B cell (primary cell): Measurements from ENCODE around the gene PGA3. TPM values are rescaled to one million over a fixed set of nuclear protein-coding genes. Genes with fewer than 3 reads are reported as not detected.

Experiments
- ATAC-seq: fragments of 200-7000 bp; cut with Tn5 transposase; one replicate; pipeline ENCODE4 v1.10.0; 2021; ENCODE audit warnings: low read depth, mild to moderate bottlenecking, moderate number of reproducible peaks, moderate library complexity
- CTCF ChIA-PET: fragments of 350-600 bp; sonication (Branson Sonifier 250); formaldehyde crosslinking; loops from one replicate; lab custom pipeline; 2021; ENCODE audit warnings: antibody characterized with exemption, inconsistent platforms; lab: Charles Lee
- POLR2A ChIA-PET: fragments of 350-600 bp; sonication (Branson Sonifier 250); formaldehyde crosslinking; loops from one replicate; lab custom pipeline; 2021; ENCODE audit warnings: antibody characterized with exemption; lab: Charles Lee
- DNase-seq: peaks from one replicate; pipeline ENCODE4 v3.0.0; 2013
- H2AFZ ChIP-seq: 2 replicates; pipeline ENCODE4 v1.6.1; 2012; ENCODE audit warnings: mild to moderate bottlenecking, low read depth, low read length; ENCODE audit not compliant: insufficient read depth, poor library complexity, severe bottlenecking
- H3K27ac ChIP-seq, 2 donors: 1 replicate in 1 of 2; 2 replicates in 1 of 2; pipeline ENCODE4 v1.5.1; 2012 to 2013; ENCODE audit warnings: low read length in 2 of 2, mild to moderate bottlenecking in 2 of 2, moderate library complexity in 1 of 2
- H3K27me3 ChIP-seq, 4 experiments: fragments of 200-600 bp in 1 of 4; sonication (generic) in 1 of 4; replicated peaks in 1 of 4; 1 replicate in 2 of 4; 2 replicates in 2 of 4; pipeline versions ENCODE4 v1.6.1 to v1.7.0; 2013 to 2016; ENCODE audit warnings: low read length in 3 of 4, mild to moderate bottlenecking in 2 of 4, mixed read lengths in 1 of 4, moderate library complexity in 1 of 4; ENCODE audit not compliant: insufficient read depth in 4 of 4, control insufficient read depth in 3 of 4; ENCODE audit errors: control extremely low read depth in 1 of 4
- H3K36me3 ChIP-seq, 2 experiments: replicated peaks in 1 of 2; 1 replicate in 1 of 2; 2 replicates in 1 of 2; pipeline versions ENCODE4 v1.6.1 to v1.7.1; 2013; ENCODE audit warnings: low read length in 1 of 2; ENCODE audit not compliant: insufficient read depth in 2 of 2, control insufficient read depth in 1 of 2; ENCODE audit errors: control extremely low read depth in 1 of 2, extremely low read depth in 1 of 2
- H3K4me1 ChIP-seq, 2 donors: fragments of 200-600 bp in 1 of 2; sonication (generic) in 1 of 2; 1 replicate in 1 of 2; 2 replicates in 1 of 2; pipeline versions ENCODE4 v1.5.1 to v1.6.1; 2013 to 2017; ENCODE audit warnings: low read length in 2 of 2; ENCODE audit not compliant: control insufficient read depth in 2 of 2, insufficient read depth in 2 of 2
- H3K4me2 ChIP-seq: replicated peaks from 2 replicates; pipeline ENCODE3; 2012; ENCODE audit warnings: mild to moderate bottlenecking, low read depth, low read length; ENCODE audit not compliant: poor library complexity, severe bottlenecking
- H3K4me3 ChIP-seq, 5 experiments: fragments of 200-600 bp in 1 of 5; sonication (generic) in 1 of 5; 1 replicate in 3 of 5; 2 replicates in 2 of 5; pipeline versions ENCODE4 v1.5.1 to v1.7.0; 2011 to 2016; ENCODE audit warnings: low read length in 4 of 5, mild to moderate bottlenecking in 4 of 5, low read depth in 2 of 5, control low read depth in 1 of 5, moderate library complexity in 1 of 5; ENCODE audit not compliant: insufficient read depth in 1 of 5; ENCODE audit errors: control extremely low read depth in 1 of 5, extremely low read depth in 1 of 5
- H3K79me2 ChIP-seq: fragments of 200-600 bp; sonication (generic); one replicate; pipeline ENCODE4 v1.6.0; 2016; ENCODE audit warnings: low read length; ENCODE audit not compliant: control insufficient read depth, insufficient read depth
- H3K9ac ChIP-seq: fragments of 200-600 bp; sonication (generic); 2 replicates; pipeline ENCODE4 v1.6.1; 2017; ENCODE audit warnings: mild to moderate bottlenecking, low read length, moderate library complexity
- H3K9me3 ChIP-seq, 3 donors: one replicate each; pipeline versions ENCODE4 v1.6.1 to v1.7.1; 2013; ENCODE audit warnings: low read length in 2 of 3; ENCODE audit not compliant: control insufficient read depth in 2 of 3, insufficient read depth in 1 of 3; ENCODE audit errors: control extremely low read depth in 1 of 3
- H4K20me1 ChIP-seq: 2 replicates; pipeline ENCODE4 v1.6.0; 2012; ENCODE audit warnings: mild to moderate bottlenecking, low read length; ENCODE audit not compliant: insufficient read depth, control insufficient read depth, poor library complexity, severe bottlenecking
- H3K27ac Mint-ChIP-seq: one replicate; pipeline ENCODE4 v1.8.0; 2021; ENCODE audit warnings: mixed read lengths
- H3K27me3 Mint-ChIP-seq: one replicate; pipeline ENCODE4 v1.8.0; 2021; ENCODE audit warnings: mixed read lengths
- H3K4me1 Mint-ChIP-seq: one replicate; pipeline ENCODE4 v1.8.0; 2021; ENCODE audit warnings: mixed read lengths
- H3K4me3 Mint-ChIP-seq: one replicate; pipeline ENCODE4 v1.8.0; 2021; ENCODE audit warnings: mixed read lengths
- H3K9me3 Mint-ChIP-seq: one replicate; pipeline ENCODE4 v1.8.0; 2022; ENCODE audit warnings: mixed read lengths; ENCODE audit not compliant: insufficient read depth
- EZH2 ChIP-seq: IDR thresholded peaks from 2 replicates; pipeline ENCODE4 v1.6.1; 2012; ENCODE audit warnings: borderline replicate concordance, low read depth, mild to moderate bottlenecking, moderate library complexity, low read length; ENCODE audit not compliant: insufficient read depth, poor library complexity, severe bottlenecking
- WGBS: methylation state at CpG from one replicate; pipeline ENCODE4 v1.1.5; 2013; ENCODE audit warnings: missing lambda C conversion rate; ENCODE audit not compliant: insufficient coverage; 5-methylcytosine and 5-hydroxymethylcytosine counted together
- intact Hi-C: fragments of 100-400 bp; cut with micrococcal nuclease; formaldehyde crosslinking; loops from one replicate; pipeline ENCODE4 v1.10.0; 2022
- polyA plus RNA-seq: library from polyadenylated mRNA; depleted of rRNA; stranded (reverse); fragments of >200 nt; gene quantifications from 2 replicates; pipeline ENCODE4 v1.2.3, GENCODE V29; 2012
- total RNA-seq, 2 donors: library from RNA; stranded (reverse); fragments of 120-200 nt in 1 of 2; gene quantifications; 1 replicate in 1 of 2; 2 replicates in 1 of 2; pipeline versions ENCODE4 v1.2.3 to v1.2.4, GENCODE V29; 2013 to 2022
- TF ChIP-seq, protein P1 (sequence below): fragments of 200-600 bp; IDR thresholded peaks from one replicate; pipeline ENCODE4 v1.8.0; 2022; ENCODE audit warnings: antibody characterized with exemption, mild to moderate bottlenecking

The PGA3 gene
- total and polyA plus RNA-seq, 2 donors (not counting 1 experiment from before 2014, with no cell fraction given): not detected

DNA sequence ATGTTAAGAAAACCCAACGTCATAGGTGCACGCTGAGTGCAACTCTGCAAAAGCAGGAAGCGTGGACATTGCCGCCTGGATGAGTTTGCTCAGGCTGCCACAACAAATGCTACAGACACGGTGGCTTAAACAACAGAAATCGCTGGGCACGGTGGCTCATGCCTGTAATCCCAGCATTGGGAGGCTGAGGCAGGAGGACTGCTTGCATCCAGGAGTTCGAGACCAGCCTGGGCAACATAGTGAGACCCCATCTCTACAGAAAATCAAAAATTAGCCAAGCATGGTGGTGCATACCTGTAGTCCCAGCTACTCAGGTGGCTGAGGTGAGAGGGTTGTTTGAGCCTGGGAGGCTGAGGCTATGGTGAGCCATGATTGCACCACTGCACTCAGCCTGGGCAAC, 13.4 kb upstream of the PGA3 start:
- Histone ChIP-seq H3K4me3 (no peak overlapping the region), H4K20me1 (no peaks in the 10 kb centered on the region), H3K9me3 (peaks cover 0 to 3% (median 3%) of the 10 kb centered on the region in 3 donors), H3K4me1 (no peaks in the 10 kb centered on the region), H3K9ac (no peak overlapping the region), H2AFZ (no peak overlapping the region), H3K27ac (no peak overlapping the region), H3K36me3 (no peaks in the 10 kb centered on the region), H3K4me2 (no peak overlapping the region), H3K79me2 (no peaks in the 10 kb centered on the region), H3K27me3 (no peaks in the 10 kb centered on the region)
- ChIA-PET POLR2A (no interaction called here), CTCF (interaction anchor here (1.3 to 6.5 kb wide), 4 partner anchors 61 to 362 kb away, joined by 3 to 80 read pairs (median 30); partner anchors contain the start of gene CD6)
- H3K9me3 Mint-ChIP-seq: no peaks in the 10 kb centered on the region
- H3K27me3 Mint-ChIP-seq: peaks cover 13% of the 10 kb centered on the region
- TF ChIP-seq, protein P1, sequence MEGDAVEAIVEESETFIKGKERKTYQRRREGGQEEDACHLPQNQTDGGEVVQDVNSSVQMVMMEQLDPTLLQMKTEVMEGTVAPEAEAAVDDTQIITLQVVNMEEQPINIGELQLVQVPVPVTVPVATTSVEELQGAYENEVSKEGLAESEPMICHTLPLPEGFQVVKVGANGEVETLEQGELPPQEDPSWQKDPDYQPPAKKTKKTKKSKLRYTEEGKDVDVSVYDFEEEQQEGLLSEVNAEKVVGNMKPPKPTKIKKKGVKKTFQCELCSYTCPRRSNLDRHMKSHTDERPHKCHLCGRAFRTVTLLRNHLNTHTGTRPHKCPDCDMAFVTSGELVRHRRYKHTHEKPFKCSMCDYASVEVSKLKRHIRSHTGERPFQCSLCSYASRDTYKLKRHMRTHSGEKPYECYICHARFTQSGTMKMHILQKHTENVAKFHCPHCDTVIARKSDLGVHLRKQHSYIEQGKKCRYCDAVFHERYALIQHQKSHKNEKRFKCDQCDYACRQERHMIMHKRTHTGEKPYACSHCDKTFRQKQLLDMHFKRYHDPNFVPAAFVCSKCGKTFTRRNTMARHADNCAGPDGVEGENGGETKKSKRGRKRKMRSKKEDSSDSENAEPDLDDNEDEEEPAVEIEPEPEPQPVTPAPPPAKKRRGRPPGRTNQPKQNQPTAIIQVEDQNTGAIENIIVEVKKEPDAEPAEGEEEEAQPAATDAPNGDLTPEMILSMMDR: no peak
- TF ChIP-seq EZH2: no peak
- DNase-seq: no peak
- intact Hi-C loops: no loop called here
- 85% methylated on average over 6 of the region's 8 CpGs for WGBS
- no peak overlapping the region for H3K27ac Mint-ChIP-seq
- H3K4me1 Mint-ChIP-seq: peaks cover 3% of the 10 kb centered on the region
- no peak for ATAC-seq
- no peak overlapping the region for H3K4me3 Mint-ChIP-seq

DNA sequence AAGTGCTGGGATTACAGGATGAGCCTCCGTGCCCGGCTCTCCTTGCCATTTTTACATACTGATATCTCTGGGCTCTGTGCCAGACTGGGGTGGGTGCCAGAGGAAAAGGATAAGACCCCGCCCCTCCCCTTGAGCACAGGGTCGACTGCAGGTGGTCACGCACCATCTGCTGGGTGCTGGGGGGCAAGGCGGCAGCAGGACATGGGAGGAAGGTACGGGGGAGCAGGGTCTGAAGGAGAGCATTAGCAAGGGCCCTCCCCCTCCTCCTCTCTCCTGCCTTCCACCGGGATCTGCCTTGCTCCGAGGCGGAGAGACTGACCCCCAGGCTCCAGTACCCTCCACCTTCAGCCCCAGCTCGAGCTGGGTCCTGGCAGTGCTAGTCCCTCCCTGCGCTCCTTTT, 9.7 kb upstream of the PGA3 start:
- Histone ChIP-seq H3K9me3 (peaks cover 0 to 3% (median 3%) of the 10 kb centered on the region in 3 donors), H3K36me3 (no peaks in the 10 kb centered on the region), H3K4me2 (no peak overlapping the region), H3K27me3 (peaks cover 0 to 3% (median 0%) of the 10 kb centered on the region in 4 experiments), H3K4me1 (no peaks in the 10 kb centered on the region), H4K20me1 (no peaks in the 10 kb centered on the region), H3K79me2 (no peaks in the 10 kb centered on the region), H3K9ac (no peak overlapping the region), H2AFZ (no peak overlapping the region), H3K27ac (no peak overlapping the region), H3K4me3 (no peak overlapping the region)
- Mint-ChIP-seq H3K27me3 (peaks cover 23% of the 10 kb centered on the region), H3K4me1 (no peaks in the 10 kb centered on the region), H3K4me3 (no peak overlapping the region), H3K9me3 (no peaks in the 10 kb centered on the region), H3K27ac (no peak overlapping the region)
- CTCF ChIA-PET: interaction anchor here (0.9 kb wide), 1 partner anchor 363 kb away, joined by 3 read pairs; no protein-coding TSS in a partner anchor
- no peak for TF ChIP-seq EZH2
- TF ChIP-seq, protein P1: no peak
- intact Hi-C loops: no loop called here
- 75% methylated on average over 8 of the region's 12 CpGs for WGBS
- ATAC-seq: no peak
- no peak for DNase-seq
- POLR2A ChIA-PET: no interaction called here
